GM18505 (cell line): ENCODE measurements around the gene SHOC2.
A peak's percentile ranks its signal among the peaks of the same experiment; 100 is the strongest.

Experiments used
- ATAC-seq: cut with Tn5 transposase; IDR thresholded peaks from one replicate; pipeline ENCODE4 v1.9.1; 2021; ENCODE audit not compliant: unreplicated experiment
- POLR2A ChIP-seq: IDR thresholded peaks from 4 replicates; pipeline ENCODE4 v1.6.1; 2011; ENCODE audit warnings: borderline replicate concordance; ENCODE audit not compliant: insufficient read depth, insufficient read length; ENCODE audit errors: extremely low read depth

SHOC2 gene

DNA sequence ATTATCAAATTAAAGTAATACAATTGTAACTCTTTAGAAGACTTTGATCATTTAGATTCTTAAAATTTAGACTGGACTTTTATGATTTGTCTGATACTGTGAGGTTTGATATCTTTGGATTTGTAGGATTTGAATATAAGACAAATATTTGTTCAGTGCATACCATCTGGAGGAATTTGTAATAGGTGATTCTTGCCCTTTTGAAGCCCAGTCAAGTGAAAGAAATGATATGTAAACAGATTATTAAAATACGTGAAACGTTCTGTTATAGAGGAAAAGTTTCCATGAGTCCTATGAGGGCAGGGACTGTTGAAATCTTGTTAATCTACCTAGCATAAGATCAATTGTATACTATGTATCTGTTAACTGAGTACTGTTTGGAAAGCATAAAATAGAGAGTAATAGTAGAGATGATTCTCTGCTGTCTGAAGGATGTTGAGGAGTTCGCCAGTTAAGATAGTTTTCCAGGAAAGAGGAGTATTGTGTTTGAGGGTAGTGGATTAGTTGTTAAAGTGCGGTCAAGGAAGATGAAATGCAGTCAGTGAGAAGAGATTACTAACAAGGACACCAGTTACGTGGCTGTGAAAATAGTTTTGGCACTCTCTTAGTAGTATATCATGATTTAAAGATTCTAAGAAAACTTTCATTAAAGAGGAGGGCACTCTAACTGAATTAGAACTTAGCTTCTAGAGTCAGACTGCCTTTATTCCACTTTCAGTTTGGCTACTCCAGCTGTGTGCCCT, 33.3 kb upstream of the SHOC2 start:
- TF ChIP-seq POLR2A, result no peak
- ATAC-seq, result no peak

DNA sequence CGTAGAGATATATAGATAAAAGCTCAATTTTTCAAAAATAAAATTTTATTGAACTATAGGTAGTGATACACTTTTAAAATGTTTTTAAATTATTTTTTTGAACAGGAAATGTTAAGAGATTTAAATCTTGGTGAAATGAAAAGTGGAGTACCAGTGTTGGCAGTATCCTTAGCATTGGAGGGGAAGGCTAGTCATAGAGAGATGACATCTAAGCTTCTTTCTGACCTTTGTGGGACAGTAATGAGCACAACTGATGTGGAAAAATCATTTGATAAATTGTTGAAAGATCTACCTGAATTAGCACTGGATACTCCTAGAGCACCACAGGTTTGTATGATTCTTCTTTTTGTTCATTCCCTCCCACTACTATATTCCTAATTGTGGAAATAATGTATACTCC, 31.8 kb upstream of the SHOC2 start:
- ATAC-seq, result no peak
- TF ChIP-seq POLR2A, result no peak

DNA sequence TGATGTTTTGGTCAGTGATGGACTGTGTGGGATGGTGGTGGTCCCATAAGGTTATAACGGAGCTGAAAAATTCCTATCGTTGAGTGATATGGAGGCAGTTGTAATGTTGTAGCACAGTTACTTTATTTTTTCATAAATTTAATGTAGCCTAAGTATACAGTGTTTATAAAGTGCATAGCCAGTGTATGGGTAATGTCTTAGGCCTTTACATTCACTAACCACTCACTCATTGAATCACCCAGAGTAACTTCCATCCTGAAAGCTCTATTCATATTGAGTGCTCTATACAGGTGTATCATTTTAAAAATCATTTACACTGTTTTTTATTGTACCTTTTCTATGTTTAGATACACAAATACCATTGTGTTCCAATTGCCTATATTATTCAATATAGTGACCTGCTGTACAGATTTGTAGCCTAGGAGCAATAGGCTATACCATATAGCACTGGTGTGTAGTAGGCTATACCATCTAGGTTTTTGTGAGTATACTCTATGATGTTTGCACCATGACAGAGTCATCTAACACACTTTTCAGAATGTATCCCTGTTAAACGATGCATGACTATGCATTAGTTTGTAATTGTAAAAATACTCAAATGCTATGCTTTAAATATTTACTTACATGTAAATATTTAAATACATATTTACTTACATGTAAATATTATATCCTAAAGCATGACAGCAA, 26.7 kb upstream of the SHOC2 start:
- ATAC-seq, result no peak
- TF ChIP-seq POLR2A, result no peak

DNA sequence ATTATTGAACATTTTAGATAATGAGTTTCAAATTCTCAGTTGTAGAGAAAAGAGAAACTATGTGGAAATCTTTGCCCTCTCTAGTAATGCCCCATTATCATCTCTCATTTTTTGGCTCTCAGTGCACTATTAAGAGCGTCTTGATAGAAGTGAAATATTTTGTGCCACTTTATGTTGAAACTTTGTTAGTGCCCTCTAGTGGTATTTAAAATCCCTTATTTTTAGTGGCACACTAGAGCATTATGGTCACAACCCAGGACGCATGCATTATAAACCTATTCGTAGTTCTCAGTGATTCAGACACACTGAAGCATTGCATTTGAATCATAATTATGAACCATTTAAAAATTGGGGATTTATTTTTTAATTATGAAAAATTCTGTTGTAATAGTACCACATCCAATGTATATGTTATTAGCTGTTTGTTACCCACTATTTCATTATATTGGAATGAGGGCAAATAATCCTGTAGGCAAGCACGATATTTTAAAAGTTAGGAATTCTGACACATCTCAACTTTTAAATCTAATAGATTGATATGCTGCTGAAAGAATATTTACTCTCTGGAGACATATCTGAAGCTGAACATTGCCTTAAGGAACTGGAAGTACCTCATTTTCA, 25.7 kb upstream of the SHOC2 start:
- no peak for TF ChIP-seq POLR2A
- ATAC-seq, result no peak

DNA sequence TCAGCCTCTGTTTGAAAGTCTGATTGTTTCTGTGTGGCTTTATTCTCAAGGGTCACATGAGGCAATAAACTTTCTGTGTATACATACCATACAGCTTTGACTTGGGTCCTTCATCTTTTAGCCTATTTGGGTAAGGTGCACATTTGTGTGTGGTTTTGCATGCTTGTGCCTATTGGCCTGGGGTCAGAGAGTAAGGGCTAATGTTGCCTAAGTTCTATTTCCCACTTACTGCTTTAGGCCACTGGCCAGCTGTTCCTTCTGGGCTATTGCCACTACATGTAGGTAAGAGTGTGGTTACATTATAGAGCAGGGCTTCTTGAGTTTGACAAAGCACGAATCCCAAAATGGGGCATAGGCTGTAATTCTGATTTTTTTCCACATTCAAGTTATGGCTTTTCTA, 22.2 kb upstream of the SHOC2 start:
- no peak for TF ChIP-seq POLR2A
- ATAC-seq, result no peak

DNA sequence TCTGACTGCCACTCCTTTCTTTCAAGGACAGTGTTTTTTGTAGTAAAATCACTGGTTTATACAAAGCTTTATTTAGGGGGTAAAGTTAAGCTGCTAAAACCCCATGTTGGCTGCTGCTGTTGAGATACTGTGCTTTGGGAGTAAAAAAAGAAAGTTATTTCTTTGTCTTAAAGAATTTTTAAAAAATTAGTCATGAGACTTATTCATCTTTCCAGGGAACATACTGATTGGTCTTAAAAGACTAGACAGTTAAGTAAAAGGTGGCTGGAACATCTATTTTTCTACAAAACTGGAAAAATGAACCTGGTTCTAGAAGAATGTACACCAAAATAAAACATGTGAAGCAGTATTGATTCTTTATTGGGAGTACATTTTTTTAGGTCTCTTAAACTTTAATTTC, 21.0 kb upstream of the SHOC2 start:
- no peak for ATAC-seq
- TF ChIP-seq POLR2A, result no peak

DNA sequence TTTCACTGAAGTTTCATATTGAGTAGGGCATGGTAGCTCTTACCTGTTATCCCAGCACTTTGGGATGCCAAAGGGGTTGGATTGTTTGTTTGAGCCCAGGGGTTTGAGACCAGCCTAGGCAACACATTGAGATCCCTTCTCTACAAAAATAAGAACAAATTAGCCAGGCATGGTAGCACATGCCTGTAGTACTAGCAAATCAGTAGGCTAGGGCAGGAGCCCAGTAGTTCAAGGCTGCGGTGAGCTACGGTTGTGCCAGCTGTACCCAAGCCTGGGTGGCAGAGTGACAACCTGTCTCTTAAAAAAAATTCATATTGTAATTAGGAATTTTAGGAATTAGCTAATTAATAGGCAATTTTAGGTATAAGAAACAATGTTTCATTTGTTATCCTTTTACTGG, 18.4 kb upstream of the SHOC2 start:
- ATAC-seq, result no peak
- TF ChIP-seq POLR2A, result peak; percentile 31

DNA sequence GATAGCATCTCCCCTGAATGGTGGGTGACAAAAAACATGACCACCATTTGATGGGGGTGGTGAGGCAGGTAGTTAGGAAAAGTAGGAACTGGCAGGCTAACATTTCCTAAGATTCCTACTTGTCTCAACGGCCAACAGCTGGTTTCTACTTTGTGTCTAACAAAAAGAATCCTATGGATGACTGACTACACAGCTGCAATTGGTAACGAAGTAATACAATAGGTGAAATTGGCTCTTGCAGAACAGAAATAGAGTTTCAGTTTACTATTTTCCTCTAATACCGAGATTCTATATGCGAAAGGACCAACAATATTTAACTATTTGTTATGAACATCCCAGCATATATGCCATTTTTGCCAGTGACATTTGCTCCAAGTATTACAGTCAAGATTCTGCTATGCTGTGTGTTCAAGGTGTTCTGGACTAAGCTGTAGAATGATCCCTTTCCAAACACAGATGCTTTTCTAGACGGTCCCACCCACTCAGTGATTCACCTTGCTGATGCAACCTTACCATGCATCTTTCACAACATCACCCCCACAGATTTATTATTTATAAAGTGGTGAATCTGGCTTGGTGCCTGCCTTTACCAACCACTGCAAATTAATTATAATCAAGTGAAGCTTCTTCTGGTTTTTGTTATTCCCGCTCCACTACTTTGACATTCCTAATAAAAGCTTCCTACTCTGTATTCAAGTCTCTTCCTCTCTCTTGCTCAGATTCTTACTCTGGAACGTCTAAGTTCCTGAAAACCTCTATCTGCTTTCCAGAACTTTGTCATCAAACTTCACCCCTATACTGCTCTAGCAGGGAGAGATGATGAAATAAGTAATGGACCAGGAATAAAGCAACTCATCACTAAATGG, 17.2 kb upstream of the SHOC2 start:
- no peak for ATAC-seq
- peak; percentile 34 for TF ChIP-seq POLR2A

DNA sequence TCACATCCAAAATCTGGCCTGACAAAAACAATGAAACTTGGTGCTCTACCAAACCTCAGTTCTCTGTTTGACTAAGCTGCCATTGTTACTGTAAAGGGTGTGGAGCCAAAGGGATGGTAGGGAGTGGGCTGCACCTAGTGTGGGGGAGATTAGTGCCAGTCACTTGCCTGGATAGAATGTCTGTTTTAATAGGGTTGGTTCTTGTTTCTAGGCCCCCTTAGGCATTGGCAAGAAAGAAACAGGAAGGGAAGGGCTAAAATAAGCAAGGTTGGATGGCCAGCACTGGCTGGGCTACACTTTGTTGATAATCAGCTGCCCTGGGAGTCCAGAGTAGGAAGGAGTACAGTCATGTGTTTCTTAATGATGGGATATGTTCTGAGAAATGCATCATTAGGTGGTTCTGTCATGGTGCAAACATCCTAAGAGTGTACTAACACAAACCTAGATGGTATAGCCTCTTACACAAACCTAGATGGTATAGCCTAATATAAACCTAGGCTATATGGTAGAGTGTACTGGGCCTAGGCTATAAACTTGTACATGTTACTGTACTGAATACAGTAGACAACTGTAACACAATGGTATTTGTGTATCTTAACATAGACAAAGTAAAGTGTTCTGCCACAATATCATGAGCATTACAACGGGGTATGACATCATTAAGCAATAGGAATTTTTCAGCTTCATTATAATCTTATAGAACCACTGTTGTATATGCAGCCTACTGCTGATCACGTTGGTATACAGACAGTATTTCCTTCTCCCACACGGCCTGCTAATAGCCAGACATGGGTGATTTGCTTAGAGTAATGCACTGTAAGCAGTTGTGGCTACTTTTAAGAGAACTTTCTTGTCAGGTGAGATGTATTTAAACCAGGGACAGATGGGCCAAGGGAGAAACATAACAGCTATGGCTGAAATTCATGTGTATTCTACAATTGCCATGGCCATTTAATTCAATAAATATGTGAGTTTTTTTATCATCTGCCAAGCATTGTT, 15.8 kb upstream of the SHOC2 start:
- peak; percentile 76 for ATAC-seq
- TF ChIP-seq POLR2A, result no peak

DNA sequence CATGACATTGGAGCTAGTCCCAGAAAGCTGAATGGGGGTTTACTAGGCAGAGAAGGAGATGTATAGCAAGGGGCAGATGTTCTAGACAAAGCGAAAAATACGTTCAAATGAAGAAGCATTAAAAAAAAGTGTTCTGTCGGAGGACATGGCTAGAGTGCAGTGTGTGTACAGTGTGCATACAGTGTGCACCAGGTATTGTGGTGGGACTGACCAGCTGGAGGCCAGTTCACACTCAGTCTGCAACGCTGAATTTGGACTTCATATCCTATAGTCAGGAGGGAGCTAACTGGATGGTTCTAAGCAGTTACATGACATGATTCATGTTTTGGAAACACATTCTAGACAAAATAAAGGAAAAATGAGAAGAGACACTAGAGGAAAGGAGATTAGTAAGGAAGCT, 9.3 kb upstream of the SHOC2 start:
- no peak for ATAC-seq
- TF ChIP-seq POLR2A, result no peak

DNA sequence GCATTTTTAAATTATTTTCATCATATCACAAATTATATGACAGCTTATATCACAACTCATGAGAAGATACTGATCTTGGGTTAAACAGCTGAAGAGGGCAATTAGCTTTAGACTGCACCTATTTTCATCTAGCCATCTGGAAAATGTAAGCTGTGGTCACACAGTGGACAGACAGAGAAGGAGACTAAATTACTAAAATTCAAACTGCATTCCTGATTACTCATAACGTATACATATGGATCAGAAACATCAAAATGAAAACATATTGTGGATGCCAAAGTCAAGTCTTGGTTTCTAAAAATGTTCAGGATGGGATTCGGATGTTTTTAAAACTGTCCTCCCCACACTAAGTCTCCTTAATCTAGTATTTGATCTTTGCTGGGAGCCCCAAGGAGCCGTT, 7.0 kb upstream of the SHOC2 start:
- TF ChIP-seq POLR2A, result no peak
- no peak for ATAC-seq

DNA sequence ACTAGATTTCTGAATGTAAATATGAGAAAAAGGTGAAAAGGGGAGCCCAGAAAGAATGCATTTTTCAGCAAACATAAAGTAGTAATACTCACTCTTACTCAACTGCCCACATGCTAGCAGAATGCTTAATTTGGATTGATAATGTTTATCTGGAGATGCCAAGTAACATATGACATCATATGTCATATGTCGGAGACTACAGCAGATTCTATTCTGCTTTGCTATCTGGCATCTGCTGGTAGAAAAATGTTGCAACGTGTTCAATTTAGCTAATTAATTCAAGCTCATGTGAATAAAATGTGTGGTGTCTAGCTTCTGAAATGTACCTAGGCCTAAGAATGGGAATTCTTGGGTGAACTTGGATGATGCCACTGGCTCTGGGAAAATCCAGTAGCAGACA, 5.0 kb upstream of the SHOC2 start:
- TF ChIP-seq POLR2A, result no peak
- no peak for ATAC-seq
